Measurements from ENCODE around the gene CAMTA1. TPM values are rescaled to one million over a fixed set of nuclear protein-coding genes. Genes with fewer than 3 reads are reported as not detected.

The CAMTA1 gene
- total RNA-seq, 6 experiments from 2014 or later, result 78.1 to 96.6 (median 86.1) TPM

DNA sequence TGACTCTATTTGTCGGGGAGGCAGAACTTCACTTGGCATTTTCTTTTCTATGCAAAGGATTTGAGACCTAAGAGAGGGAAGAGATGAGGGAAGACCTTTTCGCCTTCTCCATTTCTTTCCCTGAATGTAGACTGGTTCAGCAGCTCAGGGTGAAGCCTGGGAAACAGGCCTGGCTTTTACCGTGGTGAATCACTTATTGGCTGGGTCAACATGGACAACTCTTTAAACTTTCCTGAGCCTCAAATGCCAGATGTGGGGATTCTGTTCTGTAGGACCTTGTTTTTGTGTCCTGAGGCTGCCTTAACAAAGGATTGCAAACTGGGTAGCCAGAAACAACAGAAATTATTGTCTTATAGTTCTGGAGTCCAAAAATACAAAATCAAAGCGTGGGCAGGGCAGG, 530.1 kb downstream of the CAMTA1 start:
- Mint-ChIP-seq H3K27ac (no peak overlapping the region), H3K36me3 (ENCODE audit: low read depth) (no peaks in the 10 kb centered on the region), H3K4me1 (ENCODE audit: low read depth) (peaks cover 43% of the 10 kb centered on the region), H3K9me3 (no peaks in the 10 kb centered on the region), H3K27me3 (ENCODE audit: insufficient read depth) (no peaks in the 10 kb centered on the region), H3K4me3 (no peak overlapping the region)
- TF ChIP-seq, protein P1, sequence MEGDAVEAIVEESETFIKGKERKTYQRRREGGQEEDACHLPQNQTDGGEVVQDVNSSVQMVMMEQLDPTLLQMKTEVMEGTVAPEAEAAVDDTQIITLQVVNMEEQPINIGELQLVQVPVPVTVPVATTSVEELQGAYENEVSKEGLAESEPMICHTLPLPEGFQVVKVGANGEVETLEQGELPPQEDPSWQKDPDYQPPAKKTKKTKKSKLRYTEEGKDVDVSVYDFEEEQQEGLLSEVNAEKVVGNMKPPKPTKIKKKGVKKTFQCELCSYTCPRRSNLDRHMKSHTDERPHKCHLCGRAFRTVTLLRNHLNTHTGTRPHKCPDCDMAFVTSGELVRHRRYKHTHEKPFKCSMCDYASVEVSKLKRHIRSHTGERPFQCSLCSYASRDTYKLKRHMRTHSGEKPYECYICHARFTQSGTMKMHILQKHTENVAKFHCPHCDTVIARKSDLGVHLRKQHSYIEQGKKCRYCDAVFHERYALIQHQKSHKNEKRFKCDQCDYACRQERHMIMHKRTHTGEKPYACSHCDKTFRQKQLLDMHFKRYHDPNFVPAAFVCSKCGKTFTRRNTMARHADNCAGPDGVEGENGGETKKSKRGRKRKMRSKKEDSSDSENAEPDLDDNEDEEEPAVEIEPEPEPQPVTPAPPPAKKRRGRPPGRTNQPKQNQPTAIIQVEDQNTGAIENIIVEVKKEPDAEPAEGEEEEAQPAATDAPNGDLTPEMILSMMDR (IDR thresholded peaks at IDR 0.05), result no peak
- no peak for DNase-seq

DNA sequence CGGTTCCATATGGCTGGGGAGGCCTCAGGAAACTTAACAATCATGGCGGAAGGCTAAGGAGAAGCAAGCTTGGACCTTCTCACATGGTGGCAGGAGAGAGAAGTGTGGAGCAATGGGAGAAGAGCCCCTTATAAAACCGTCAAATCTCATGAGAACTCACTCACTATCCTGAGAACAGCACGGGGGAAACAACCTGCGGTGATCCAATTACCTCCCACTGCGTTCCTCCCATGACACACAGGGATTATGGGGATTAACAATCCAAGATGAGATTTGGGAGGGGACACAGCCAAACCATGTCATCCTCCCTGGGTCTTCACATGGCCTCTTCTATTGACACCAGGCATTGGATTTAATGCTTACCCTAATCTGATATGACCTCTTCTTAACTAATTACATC, 530.7 kb downstream of the CAMTA1 start:
- no peak for DNase-seq
- Mint-ChIP-seq H3K4me3 (no peak overlapping the region), H3K27me3 (ENCODE audit: insufficient read depth) (no peaks in the 10 kb centered on the region), H3K4me1 (ENCODE audit: low read depth) (peaks cover 42% of the 10 kb centered on the region), H3K36me3 (ENCODE audit: low read depth) (no peaks in the 10 kb centered on the region), H3K9me3 (no peaks in the 10 kb centered on the region), H3K27ac (no peak overlapping the region)
- TF ChIP-seq, protein P1 (IDR thresholded peaks at IDR 0.05), result no peak

DNA sequence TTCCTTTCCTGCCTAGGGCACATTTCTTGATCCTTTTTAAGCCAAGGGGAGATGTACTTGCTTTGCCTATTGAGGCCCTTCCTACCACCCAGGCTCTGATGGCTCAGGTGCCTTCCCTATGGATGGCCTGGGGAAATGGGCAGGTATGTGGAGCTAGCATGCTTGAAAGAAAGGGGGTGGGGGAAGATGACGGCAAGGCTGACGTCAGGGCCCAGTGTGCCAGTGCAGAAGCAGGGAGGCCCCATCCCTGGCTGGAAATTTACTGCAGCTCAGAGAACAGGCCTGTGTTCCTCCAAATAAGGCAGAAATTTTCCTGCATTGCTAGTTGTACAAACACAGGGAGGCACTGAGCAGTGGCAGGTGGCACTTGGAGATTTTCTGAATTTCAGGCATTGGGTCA, 532.6 kb downstream of the CAMTA1 start:
- Mint-ChIP-seq H3K27ac (no peak overlapping the region), H3K9me3 (no peaks in the 10 kb centered on the region), H3K4me3 (no peak overlapping the region), H3K36me3 (ENCODE audit: low read depth) (no peaks in the 10 kb centered on the region), H3K4me1 (ENCODE audit: low read depth) (peaks cover 36% of the 10 kb centered on the region), H3K27me3 (ENCODE audit: insufficient read depth) (no peaks in the 10 kb centered on the region)
- DNase-seq, result no peak
- TF ChIP-seq, protein P1 (IDR thresholded peaks at IDR 0.05), result no peak

DNA sequence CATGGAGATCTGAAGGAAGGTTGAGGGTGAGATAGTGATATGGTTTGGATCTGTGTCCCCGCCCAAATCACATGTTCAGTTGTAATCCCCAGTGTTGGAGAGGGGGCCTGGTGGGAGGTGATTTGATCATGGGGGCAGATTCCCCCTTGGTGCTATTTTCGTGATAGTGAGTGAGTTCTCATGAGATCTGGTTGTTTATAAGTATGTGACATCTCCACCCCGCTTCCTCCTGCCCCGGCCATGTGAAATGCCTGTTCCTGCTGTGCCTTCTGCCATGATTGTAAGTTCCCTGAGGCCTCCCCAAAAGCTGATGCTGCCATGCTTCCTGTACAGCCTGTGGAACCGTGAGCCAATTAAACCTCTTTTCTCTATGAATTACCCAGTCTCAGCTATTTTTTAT, 533.9 kb downstream of the CAMTA1 start:
- DNase-seq, result no peak
- H3K27me3 Mint-ChIP-seq (ENCODE audit: insufficient read depth), result no peaks in the 10 kb centered on the region
- H3K4me3 Mint-ChIP-seq, result no peak overlapping the region
- H3K36me3 Mint-ChIP-seq (ENCODE audit: low read depth), result no peaks in the 10 kb centered on the region
- no peaks in the 10 kb centered on the region for H3K9me3 Mint-ChIP-seq
- TF ChIP-seq, protein P1 (IDR thresholded peaks at IDR 0.05), result no peak
- H3K27ac Mint-ChIP-seq, result no peak overlapping the region
- peaks cover 23% of the 10 kb centered on the region for H3K4me1 Mint-ChIP-seq (ENCODE audit: low read depth)

DNA sequence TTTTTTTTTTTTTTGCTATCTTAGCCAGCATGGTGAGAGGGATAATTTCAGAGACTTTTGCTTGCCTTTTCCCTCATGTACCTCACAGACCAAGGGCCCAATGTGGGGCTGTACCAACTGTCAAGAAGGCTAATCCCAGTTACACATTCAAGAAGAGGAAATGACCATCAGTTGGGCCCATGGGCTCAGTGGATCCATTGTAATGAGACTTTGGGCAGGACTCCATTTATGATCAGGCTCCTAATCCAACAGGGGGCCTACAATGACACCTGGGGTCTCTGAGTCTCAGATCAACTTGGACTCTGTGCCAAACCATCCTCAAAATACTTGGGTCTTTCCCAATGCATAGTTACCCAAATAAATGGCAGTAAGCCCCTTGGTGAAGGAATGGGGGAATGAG, 535.4 kb downstream of the CAMTA1 start:
- no peaks in the 10 kb centered on the region for H3K36me3 Mint-ChIP-seq (ENCODE audit: low read depth)

More for the DNA sequence above, 535.4 kb downstream of the CAMTA1 start:
- Mint-ChIP-seq H3K27ac (no peak overlapping the region), H3K9me3 (no peaks in the 10 kb centered on the region), H3K27me3 (ENCODE audit: insufficient read depth) (no peaks in the 10 kb centered on the region), H3K4me1 (ENCODE audit: low read depth) (peaks cover 8% of the 10 kb centered on the region), H3K4me3 (no peak overlapping the region)
- no peak for DNase-seq
- TF ChIP-seq, protein P1 (IDR thresholded peaks at IDR 0.05), result no peak
